GM19452 (cell line): ENCODE measurements around the gene MAN2A2.
A peak's percentile ranks its signal among the peaks of the same experiment; 100 is the strongest.

Experiments used
- ATAC-seq: cut with Tn5 transposase; IDR thresholded peaks from one replicate; pipeline ENCODE4 v1.9.1; 2021; ENCODE audit not compliant: unreplicated experiment

MAN2A2 gene

GRCh38 chr15:90941038-90941437, 37.9 kb downstream of the MAN2A2 start:
- ATAC-seq: no peak

GRCh38 chr15:90942354-90943120, 39.4 kb downstream of the MAN2A2 start:
- ATAC-seq: no peak

GRCh38 chr15:90945091-90945490, 42.0 kb downstream of the MAN2A2 start:
- no peak for ATAC-seq

GRCh38 chr15:90946538-90946937, 43.4 kb downstream of the MAN2A2 start:
- ATAC-seq: no peak

GRCh38 chr15:90946941-90947576, 44.0 kb downstream of the MAN2A2 start:
- ATAC-seq: no peak

- no peak for ATAC-seq
Measured at GRCh38 chr15:90947577-90948357, 44.7 kb downstream of the MAN2A2 start.

- ATAC-seq: no peak
Measured at GRCh38 chr15:90948506-90948905, 45.4 kb downstream of the MAN2A2 start.

- ATAC-seq: no peak
Measured at GRCh38 chr15:90949979-90950675, 47.0 kb downstream of the MAN2A2 start.

GRCh38 chr15:90950676-90951075, 47.6 kb downstream of the MAN2A2 start:
- no peak for ATAC-seq

GRCh38 chr15:90952901-90953677, 50.0 kb downstream of the MAN2A2 start:
- no peak for ATAC-seq

- no peak for ATAC-seq
Measured at GRCh38 chr15:90953947-90954711, 51.0 kb downstream of the MAN2A2 start.

- peak; percentile 91 for ATAC-seq
Measured at GRCh38 chr15:90954712-90955623, 51.9 kb downstream of the MAN2A2 start, which contains the start of gene RCCD1. TSS of gene RCCD1 (plus strand) at chr15:90954884. CDS start at chr15:90956735, 1,851 bp downstream.

- ATAC-seq: no peak
Measured at GRCh38 chr15:90955624-90956273, 52.6 kb downstream of the MAN2A2 start.

- ATAC-seq: no peak
Measured at GRCh38 chr15:90956274-90957030, 53.4 kb downstream of the MAN2A2 start.

GRCh38 chr15:90957031-90957790, 54.1 kb downstream of the MAN2A2 start:
- ATAC-seq: no peak

GRCh38 chr15:90957791-90958190, 54.7 kb downstream of the MAN2A2 start:
- ATAC-seq: no peak
